ENCODE results near the gene ZNF441.
"Not testable (repeated sequence)": the region's sequence is repeated elsewhere in the genome, so short reads cannot be mapped to it uniquely, and the experiment has no call there.

Gene ZNF441

GRCh38 chr19:11814029-11814699 lies 47.4 kb downstream of the ZNF441 start, which contains the start of gene ZNF440:
ZNF440 (plus strand) TSS chr19:11814273; CDS start chr19:11814448, 175 bp downstream.
- peak within 1 kb of the TSS; percentile 93 for H3K4me3 Mint-ChIP-seq
- H3K27ac Mint-ChIP-seq = peak within 1 kb of the TSS; percentile 96
- H3K36me3 Mint-ChIP-seq (ENCODE audit: low read depth) = peaks cover 73% of the 10 kb centered on the region

GRCh38 chr19:11814700-11815035 lies 47.9 kb downstream of the ZNF441 start:
- H3K4me1 Mint-ChIP-seq = peaks cover 15% of the 10 kb centered on the region
- H3K27me3 Mint-ChIP-seq (ENCODE audit: low read depth, poor library complexity) = peaks cover 5% of the 10 kb centered on the region
- H3K4me3 Mint-ChIP-seq = peak overlapping the region; percentile 93
- TF ChIP-seq CTCF (IDR thresholded peaks at IDR 0.05) = no peak
- H3K27ac Mint-ChIP-seq = no peak overlapping the region
- DNase-seq = no peak
- H3K9me3 Mint-ChIP-seq = peaks cover 83% of the 10 kb centered on the region
- peaks cover 73% of the 10 kb centered on the region for H3K36me3 Mint-ChIP-seq (ENCODE audit: low read depth)

More at GRCh38 chr19:11814029-11814699, 47.4 kb downstream of the ZNF441 start, which contains the start of gene ZNF440:
- H3K9me3 Mint-ChIP-seq = peaks cover 86% of the 10 kb centered on the region
- peaks cover 5% of the 10 kb centered on the region for H3K27me3 Mint-ChIP-seq (ENCODE audit: low read depth, poor library complexity)
- TF ChIP-seq CTCF (IDR thresholded peaks at IDR 0.05) = no peak
- peak; percentile 98 for DNase-seq
- H3K4me1 Mint-ChIP-seq = peaks cover 15% of the 10 kb centered on the region

- Mint-ChIP-seq H3K27ac (no peak overlapping the region), H3K9me3 (peaks cover 96% of the 10 kb centered on the region), H3K4me3 (no peak overlapping the region), H3K36me3 (ENCODE audit: low read depth) (peaks cover 100% of the 10 kb centered on the region), H3K4me1 (no peaks in the 10 kb centered on the region), H3K27me3 (ENCODE audit: low read depth, poor library complexity) (no peaks in the 10 kb centered on the region)
- no peak for DNase-seq
- no peak for TF ChIP-seq CTCF (IDR thresholded peaks at IDR 0.05)
Measured at GRCh38 chr19:11821474-11822109, 54.8 kb downstream of the ZNF441 start.

GRCh38 chr19:11828957-11829876 lies 62.4 kb downstream of the ZNF441 start:
- H3K4me1 Mint-ChIP-seq; DNase-seq; H3K27me3 Mint-ChIP-seq (ENCODE audit: low read depth, poor library complexity); H3K4me3 Mint-ChIP-seq; H3K27ac Mint-ChIP-seq: not testable (repeated sequence)
- peaks cover 100% of the 10 kb centered on the region for H3K36me3 Mint-ChIP-seq (ENCODE audit: low read depth)
- H3K9me3 Mint-ChIP-seq = peaks cover 100% of the 10 kb centered on the region

GRCh38 chr19:11832253-11832912 lies 65.6 kb downstream of the ZNF441 start:
- Mint-ChIP-seq H3K4me1 (no peaks in the 10 kb centered on the region), H3K4me3 (no peak overlapping the region), H3K27me3 (ENCODE audit: low read depth, poor library complexity) (peaks cover 3% of the 10 kb centered on the region), H3K9me3 (peaks cover 99% of the 10 kb centered on the region), H3K36me3 (ENCODE audit: low read depth) (peaks cover 98% of the 10 kb centered on the region), H3K27ac (no peak overlapping the region)
- DNase-seq = no peak
- TF ChIP-seq CTCF (IDR thresholded peaks at IDR 0.05) = no peak
